Measurements from ENCODE around the gene CCDC150. TPM values are rescaled to one million over a fixed set of nuclear protein-coding genes. Genes with fewer than 3 reads are reported as not detected.

Gene CCDC150
- total RNA-seq, 2 experiments from 2014 or later = 29.7 to 40.8 TPM

- ChIA-PET CTCF (ENCODE audit: unreplicated experiment) (no interaction called here), POLR2A (interaction anchor here (1.3 kb wide), 1 partner anchor 18 kb away, joined by 4 read pairs; no protein-coding TSS in a partner anchor)
- DNase-seq (ENCODE audit: low spot score) = no peak
- Histone ChIP-seq H3K36me3 (ENCODE audit: insufficient read depth, low read length) (no peaks in the 10 kb centered on the region), H4K20me1 (ENCODE audit: insufficient read depth, low read length) (no peaks in the 10 kb centered on the region), H3K4me2 (ENCODE audit: low read length) (no peak overlapping the region), H3K9me2 (ENCODE audit: insufficient read depth, low read length) (no peaks in the 10 kb centered on the region), H3K9me3 (ENCODE audit: low read length) (no peaks in the 10 kb centered on the region), H3K4me3 (ENCODE audit: low read depth, low read length, poor library complexity, severe bottlenecking) (no peak overlapping the region), H3K27ac (ENCODE audit: low read depth, low read length, poor library complexity, severe bottlenecking) (no peak overlapping the region), H3K4me1 (ENCODE audit: insufficient read depth, low read length, poor library complexity, severe bottlenecking) (no peaks in the 10 kb centered on the region), H2AFZ (ENCODE audit: low read length) (no peak overlapping the region), H3K79me2 (ENCODE audit: insufficient read depth, low read depth, low read length) (no peaks in the 10 kb centered on the region)
- BruUV-seq (replicated peaks) = no TSS peak
- TF ChIP-seq CTCF (conservative IDR thresholded peaks at IDR 0.05; ENCODE audit: low read length) (no peak), EZH2phosphoT487 (IDR thresholded peaks at IDR 0.05; ENCODE audit: borderline replicate concordance, low read depth, low read length) (no peak)
- intact Hi-C loops (cut with micrococcal nuclease; ENCODE audit: unreplicated experiment) = no loop called here
Observed at GRCh38 chr2:196696423-196697079, 57.0 kb downstream of the CCDC150 start.

DNA sequence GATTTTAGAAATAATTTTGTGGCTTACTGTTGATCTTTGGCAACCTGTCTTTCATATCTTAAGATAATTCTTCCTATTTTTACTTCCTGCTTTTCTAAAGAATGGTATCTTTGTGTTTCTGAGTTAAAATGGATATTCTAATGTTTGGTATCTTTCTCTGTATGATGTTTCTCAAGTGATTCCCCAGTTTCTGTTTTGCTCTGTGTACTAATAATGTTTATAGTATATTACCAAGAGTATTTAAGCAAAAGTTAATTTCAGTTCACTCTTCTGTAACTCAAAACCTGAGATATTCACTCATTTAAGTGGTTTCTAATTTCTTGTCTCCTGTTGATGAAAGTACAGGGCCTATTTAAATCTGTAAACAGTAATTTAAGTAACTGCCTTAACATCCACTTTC, 58.3 kb downstream of the CCDC150 start:
- Histone ChIP-seq H3K4me1 (ENCODE audit: insufficient read depth, low read length, poor library complexity, severe bottlenecking) (no peaks in the 10 kb centered on the region), H3K4me3 (ENCODE audit: low read depth, low read length, poor library complexity, severe bottlenecking) (no peak overlapping the region), H3K9me3 (ENCODE audit: low read length) (no peaks in the 10 kb centered on the region), H2AFZ (ENCODE audit: low read length) (no peak overlapping the region), H4K20me1 (ENCODE audit: insufficient read depth, low read length) (no peaks in the 10 kb centered on the region), H3K4me2 (ENCODE audit: low read length) (no peak overlapping the region), H3K27ac (ENCODE audit: low read depth, low read length, poor library complexity, severe bottlenecking) (no peak overlapping the region), H3K79me2 (ENCODE audit: insufficient read depth, low read depth, low read length) (no peaks in the 10 kb centered on the region), H3K36me3 (ENCODE audit: insufficient read depth, low read length) (no peaks in the 10 kb centered on the region), H3K9me2 (ENCODE audit: insufficient read depth, low read length) (no peaks in the 10 kb centered on the region)
- BruUV-seq (replicated peaks) = no TSS peak
- TF ChIP-seq EZH2phosphoT487 (IDR thresholded peaks at IDR 0.05; ENCODE audit: borderline replicate concordance, low read depth, low read length) = no peak
- TF ChIP-seq CTCF (conservative IDR thresholded peaks at IDR 0.05; ENCODE audit: low read length) = no peak
- ChIA-PET CTCF (ENCODE audit: unreplicated experiment) (no interaction called here), POLR2A (interaction anchor here (0.7 kb wide), 2 partner anchors 12 to 237 kb away, joined by 3 read pairs; no protein-coding TSS in a partner anchor)
- intact Hi-C loops (cut with micrococcal nuclease; ENCODE audit: unreplicated experiment) = no loop called here
- DNase-seq (ENCODE audit: low spot score) = no peak

DNA sequence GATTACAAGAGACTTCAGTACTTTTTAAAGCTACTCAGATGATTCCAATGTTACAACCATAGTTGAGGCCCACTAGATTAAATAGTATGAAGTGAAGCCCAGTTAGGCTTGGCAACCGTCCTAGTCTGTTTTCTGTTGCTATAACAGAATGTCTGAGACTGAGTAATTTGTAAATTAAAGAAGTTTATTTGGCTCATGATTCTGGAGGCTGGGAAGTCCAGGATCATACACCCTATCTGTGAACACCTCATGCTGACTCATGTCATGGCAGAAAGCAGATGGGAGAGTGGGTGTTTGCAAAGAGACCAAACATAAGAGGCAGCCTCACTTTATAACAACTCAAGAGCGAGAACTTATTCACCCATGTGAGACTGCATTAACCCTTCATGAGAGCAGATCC, 63.1 kb downstream of the CCDC150 start:
- Histone ChIP-seq H2AFZ (ENCODE audit: low read length) (no peak overlapping the region), H3K27ac (ENCODE audit: low read depth, low read length, poor library complexity, severe bottlenecking) (no peak overlapping the region), H3K9me3 (ENCODE audit: low read length) (no peaks in the 10 kb centered on the region), H3K4me3 (ENCODE audit: low read depth, low read length, poor library complexity, severe bottlenecking) (no peak overlapping the region), H3K36me3 (ENCODE audit: insufficient read depth, low read length) (no peaks in the 10 kb centered on the region), H3K9me2 (ENCODE audit: insufficient read depth, low read length) (no peaks in the 10 kb centered on the region), H4K20me1 (ENCODE audit: insufficient read depth, low read length) (no peaks in the 10 kb centered on the region), H3K79me2 (ENCODE audit: insufficient read depth, low read depth, low read length) (no peaks in the 10 kb centered on the region), H3K4me2 (ENCODE audit: low read length) (no peak overlapping the region), H3K4me1 (ENCODE audit: insufficient read depth, low read length, poor library complexity, severe bottlenecking) (no peaks in the 10 kb centered on the region)
- ChIA-PET CTCF (ENCODE audit: unreplicated experiment) (no interaction called here), POLR2A (no interaction called here)
- intact Hi-C loops (cut with micrococcal nuclease; ENCODE audit: unreplicated experiment) = no loop called here
- no peak for DNase-seq (ENCODE audit: low spot score)
- TF ChIP-seq EZH2phosphoT487 (IDR thresholded peaks at IDR 0.05; ENCODE audit: borderline replicate concordance, low read depth, low read length) (no peak), CTCF (conservative IDR thresholded peaks at IDR 0.05; ENCODE audit: low read length) (no peak)
- no TSS peak for BruUV-seq (replicated peaks)

All from OCI-LY7 (cell line).